Stimulated activated naive B cell treated with anti-CD40 and anti-IgM and Interleukin-4, amounts not matched to agents 10 μg/mL and 1 μg/mL and 100 μg/mL, for 72 hours (primary cell): Measurements from ENCODE around the gene FAH.
"Not testable (repeated sequence)": the region's sequence is repeated elsewhere in the genome, so short reads cannot be mapped to it uniquely, and the experiment has no call there.

Experiments used
- ATAC-seq, 2 donors: fragments of 150-1000 bp; cut with Tn5 transposase; replicated peaks; 2 replicates each; pipeline ENCODE4 v1.10.0; 2021; ENCODE audit warnings: moderate library complexity in 1 of 2
- DNase-seq: peaks from one replicate; pipeline ENCODE4 v3.0.0; 2021
- H3K27ac Mint-ChIP-seq: one replicate; pipeline ENCODE4 v1.8.0; 2022; ENCODE audit warnings: mild to moderate bottlenecking, mixed read lengths
- H3K27me3 Mint-ChIP-seq, 2 donors: one replicate each; pipeline ENCODE4 v1.8.0; 2022; ENCODE audit warnings: mixed read lengths in 2 of 2
- H3K36me3 Mint-ChIP-seq, 2 donors: one replicate each; pipeline ENCODE4 v1.8.0; 2022; ENCODE audit warnings: mixed read lengths in 2 of 2, mild to moderate bottlenecking in 1 of 2
- H3K4me1 Mint-ChIP-seq, 2 donors: one replicate each; pipeline ENCODE4 v1.8.0; 2022; ENCODE audit warnings: mixed read lengths in 2 of 2, mild to moderate bottlenecking in 1 of 2
- H3K4me3 Mint-ChIP-seq, 2 donors: one replicate each; pipeline ENCODE4 v1.8.0; 2022; ENCODE audit warnings: mild to moderate bottlenecking in 2 of 2, mixed read lengths in 2 of 2, moderate library complexity in 1 of 2
- H3K9me3 Mint-ChIP-seq, 2 donors: one replicate each; pipeline ENCODE4 v1.8.0; 2022; ENCODE audit warnings: mixed read lengths in 2 of 2, mild to moderate bottlenecking in 1 of 2

The FAH gene

DNA sequence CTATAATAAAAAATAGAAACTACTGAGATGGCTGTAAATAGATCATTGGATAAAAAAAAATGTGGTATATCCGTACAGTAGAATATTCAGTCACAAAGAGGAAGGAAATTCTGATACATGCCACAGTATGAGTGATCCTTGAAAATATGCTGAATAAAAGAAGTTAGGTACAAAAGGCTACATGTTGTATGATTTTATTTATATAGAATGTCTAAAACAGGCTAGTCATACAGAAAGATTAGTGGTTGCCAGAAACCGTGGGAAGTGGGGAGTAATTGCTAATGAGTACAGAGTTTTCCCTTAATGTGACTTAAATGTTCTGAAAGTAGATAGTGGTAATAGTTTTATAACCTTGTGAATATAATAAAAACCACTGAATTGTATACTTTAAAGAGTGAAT lies 24.9 kb upstream of the FAH start:
- no peak for ATAC-seq
- H3K36me3 Mint-ChIP-seq: peaks cover 26 to 38% of the 10 kb centered on the region in 2 donors
- no peaks in the 10 kb centered on the region for H3K4me1 Mint-ChIP-seq
- DNase-seq: no peak
- H3K27me3 Mint-ChIP-seq: no peaks in the 10 kb centered on the region
- no peaks in the 10 kb centered on the region for H3K9me3 Mint-ChIP-seq
- no peak overlapping the region for H3K27ac Mint-ChIP-seq
- no peak overlapping the region for H3K4me3 Mint-ChIP-seq

DNA sequence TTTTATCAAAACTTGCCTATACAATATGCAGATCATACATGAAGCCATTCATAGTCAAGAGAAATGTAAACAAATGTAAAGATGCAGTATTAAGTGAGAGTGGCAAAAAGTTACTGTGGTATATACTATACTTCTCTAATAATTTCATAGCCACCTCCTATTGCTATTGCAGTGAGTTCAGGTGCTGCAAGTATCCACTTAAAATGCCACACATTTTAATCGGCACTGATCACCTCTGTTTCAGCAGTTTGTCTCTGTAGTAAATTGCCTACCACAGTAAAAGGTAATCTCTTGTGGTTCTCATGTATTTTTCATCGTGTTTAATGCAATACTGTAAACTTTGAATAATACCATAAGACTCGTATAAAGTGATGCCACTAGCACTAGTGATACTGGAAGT lies 20.4 kb upstream of the FAH start:
- ATAC-seq: no peak
- Mint-ChIP-seq H3K9me3 (no peaks in the 10 kb centered on the region), H3K36me3 (peaks cover 22 to 49% of the 10 kb centered on the region in 2 donors), H3K27me3 (no peaks in the 10 kb centered on the region), H3K4me3 (no peak overlapping the region), H3K27ac (no peak overlapping the region), H3K4me1 (peaks cover 3 to 7% of the 10 kb centered on the region in 2 donors)
- no peak for DNase-seq

DNA sequence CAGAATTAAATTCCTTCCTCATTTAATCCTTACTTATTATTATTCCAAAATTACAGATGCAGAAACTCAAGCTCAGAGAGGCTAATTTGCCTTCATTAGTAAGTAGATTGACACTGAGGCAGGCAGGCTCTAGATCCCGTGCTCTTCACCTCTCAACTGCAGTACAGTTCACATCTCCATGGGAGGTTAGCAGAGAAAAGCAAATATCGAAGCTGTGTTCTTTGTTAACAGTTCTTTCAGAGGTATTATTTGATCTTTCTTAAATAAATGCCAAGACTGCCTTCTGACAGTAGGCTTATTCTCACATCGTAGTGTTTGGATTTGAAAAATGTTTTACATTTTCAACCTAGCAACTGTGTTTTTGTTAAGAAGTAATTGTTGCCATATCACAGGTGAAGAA lies 15.9 kb upstream of the FAH start:
- ATAC-seq (no peak), DNase-seq (no peak)
- Mint-ChIP-seq H3K9me3 (no peaks in the 10 kb centered on the region), H3K4me1 (peaks cover 3 to 12% of the 10 kb centered on the region in 2 donors), H3K36me3 (peaks cover 20 to 44% of the 10 kb centered on the region in 2 donors), H3K27me3 (no peaks in the 10 kb centered on the region), H3K27ac (no peak overlapping the region), H3K4me3 (no peak overlapping the region)

DNA sequence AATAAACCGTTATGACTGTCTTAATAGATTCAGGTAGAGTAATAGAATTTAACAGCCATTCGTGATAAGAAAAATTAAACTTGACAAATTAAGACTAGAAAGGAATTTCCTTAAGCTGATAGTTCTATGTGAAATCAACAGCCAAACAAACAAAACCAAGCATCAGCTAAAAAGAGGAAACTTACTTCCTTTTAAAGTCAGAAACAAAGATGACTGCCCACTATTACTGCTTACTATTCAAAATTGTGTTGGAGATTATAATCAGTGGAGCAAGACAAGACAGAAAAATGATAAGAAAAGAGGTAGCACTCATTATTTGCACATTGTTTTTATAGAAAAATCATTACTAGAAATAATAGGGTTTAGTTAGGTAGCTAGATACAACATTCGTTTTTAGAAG lies 13.8 kb upstream of the FAH start:
- no peak for DNase-seq
- no peak for ATAC-seq
- H3K4me3 Mint-ChIP-seq: no peak overlapping the region
- peaks cover 19 to 39% of the 10 kb centered on the region in 2 donors for H3K36me3 Mint-ChIP-seq
- no peaks in the 10 kb centered on the region for H3K9me3 Mint-ChIP-seq
- H3K27ac Mint-ChIP-seq: no peak overlapping the region
- H3K27me3 Mint-ChIP-seq: no peaks in the 10 kb centered on the region
- H3K4me1 Mint-ChIP-seq: peaks cover 3 to 12% of the 10 kb centered on the region in 2 donors

DNA sequence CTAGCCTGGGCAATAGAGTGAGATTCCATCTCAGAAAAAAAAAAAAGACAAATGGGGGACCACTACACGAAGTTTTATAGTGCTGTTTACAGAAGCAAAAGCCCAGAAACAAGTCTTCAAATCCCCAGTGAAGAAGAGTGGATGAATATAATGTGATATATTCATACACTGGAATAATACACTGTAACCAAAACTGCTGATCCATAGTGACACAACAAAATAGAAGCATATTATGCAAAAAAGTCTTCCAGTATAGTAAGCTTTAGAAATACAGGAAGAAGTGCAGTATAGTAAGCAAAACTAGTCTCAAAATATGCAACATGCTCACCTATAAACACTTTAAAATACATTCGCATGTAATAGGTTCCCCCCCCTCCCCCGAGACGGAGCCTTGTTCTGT lies 11.9 kb upstream of the FAH start:
- Mint-ChIP-seq H3K27me3 (no peaks in the 10 kb centered on the region), H3K4me3 (no peak overlapping the region), H3K36me3 (peaks cover 7 to 24% of the 10 kb centered on the region in 2 donors), H3K4me1 (peaks cover 0 to 5% of the 10 kb centered on the region in 2 donors), H3K9me3 (no peaks in the 10 kb centered on the region), H3K27ac (no peak overlapping the region)
- ATAC-seq (no peak), DNase-seq (no peak)

DNA sequence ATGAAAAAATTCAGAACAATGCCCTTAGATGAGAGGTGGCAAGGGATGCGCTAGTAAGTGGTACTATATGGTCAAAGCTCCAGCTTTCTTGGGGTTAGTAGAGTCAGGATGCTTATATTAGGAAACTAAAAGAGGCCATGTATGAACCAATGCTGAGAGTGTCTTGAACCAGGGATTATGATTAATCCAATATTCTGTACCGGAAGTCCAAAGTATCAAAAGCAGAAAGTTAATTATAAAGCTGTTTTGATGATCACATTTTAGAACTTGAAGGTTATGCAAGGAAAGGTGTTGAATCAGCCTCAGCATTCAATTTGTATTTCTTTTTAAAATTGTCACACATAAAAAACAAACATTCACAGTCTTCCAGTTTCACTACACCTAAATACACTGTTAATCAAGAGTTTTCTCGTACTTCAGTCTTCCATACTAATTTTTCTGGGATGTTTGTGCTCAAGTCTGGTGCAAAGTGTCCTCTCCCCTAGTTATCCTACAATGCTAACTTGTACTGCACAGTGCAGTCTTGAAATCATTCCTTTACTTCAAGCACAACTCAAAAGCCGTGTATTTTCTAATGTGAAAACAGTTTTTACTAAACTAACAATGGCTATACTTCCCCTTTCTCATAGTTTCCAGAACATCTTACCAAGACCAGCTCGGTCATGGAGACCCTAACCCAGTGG lies 10.7 kb upstream of the FAH start:
- H3K27ac Mint-ChIP-seq: no peak overlapping the region
- no peak for DNase-seq
- H3K9me3 Mint-ChIP-seq: peaks cover 0 to 3% of the 10 kb centered on the region in 2 donors
- H3K27me3 Mint-ChIP-seq: no peaks in the 10 kb centered on the region
- peaks cover 0 to 5% of the 10 kb centered on the region in 2 donors for H3K4me1 Mint-ChIP-seq
- peaks cover 7 to 25% of the 10 kb centered on the region in 2 donors for H3K36me3 Mint-ChIP-seq
- ATAC-seq: no peak
- H3K4me3 Mint-ChIP-seq: no peak overlapping the region

DNA sequence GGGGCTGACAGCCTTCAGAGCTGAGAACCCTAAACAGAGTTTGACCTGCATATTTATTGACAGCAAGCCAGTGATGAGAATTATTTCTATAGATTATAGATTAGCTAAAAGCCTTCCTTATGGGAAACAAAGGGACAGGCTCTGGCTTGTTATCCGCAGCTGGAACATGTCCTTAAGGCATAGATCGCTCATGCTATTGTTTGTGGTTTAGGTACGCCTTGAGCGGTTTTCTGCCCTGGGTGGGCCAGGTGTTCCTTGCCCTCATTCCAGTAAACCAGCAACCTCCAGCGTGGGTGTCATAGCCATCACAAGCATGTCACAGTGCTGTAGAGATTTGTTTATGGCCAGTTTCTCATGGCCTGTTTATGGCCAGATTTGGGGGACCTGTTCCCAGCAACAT lies 10.2 kb upstream of the FAH start:
- DNase-seq (no peak), ATAC-seq (no peak)
- Mint-ChIP-seq H3K9me3 (peaks cover 0 to 3% of the 10 kb centered on the region in 2 donors), H3K27ac (no peak overlapping the region), H3K27me3 (no peaks in the 10 kb centered on the region), H3K36me3 (peaks cover 7 to 19% of the 10 kb centered on the region in 2 donors), H3K4me3 (no peak overlapping the region), H3K4me1 (peaks cover 0 to 5% of the 10 kb centered on the region in 2 donors)

DNA sequence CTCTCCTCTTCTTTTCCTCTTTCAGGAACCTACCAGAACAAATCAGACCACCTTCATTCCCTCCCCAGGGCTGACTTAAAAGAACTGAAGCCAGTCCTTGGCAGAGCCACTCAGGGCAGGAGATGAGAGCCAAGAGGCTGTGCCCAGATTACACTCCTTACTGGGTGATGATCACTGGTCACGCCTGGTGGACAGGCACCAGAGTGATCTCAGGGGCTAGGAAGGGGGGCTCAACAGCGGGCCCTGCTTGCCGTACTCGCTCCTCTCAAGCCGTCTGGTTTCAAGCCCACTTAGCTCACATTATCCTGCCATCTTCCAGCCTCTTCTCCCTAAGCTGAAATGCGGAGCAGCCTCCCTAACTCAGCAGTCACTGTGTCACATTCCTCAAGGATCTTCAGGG lies 1.7 kb upstream of the FAH start:
- Mint-ChIP-seq H3K36me3 (peaks cover 3 to 8% of the 10 kb centered on the region in 2 donors), H3K27me3 (no peaks in the 10 kb centered on the region), H3K9me3 (peaks cover 0 to 3% of the 10 kb centered on the region in 2 donors), H3K4me3 (no peak overlapping the region), H3K27ac (no peak overlapping the region), H3K4me1 (peaks cover 14 to 36% of the 10 kb centered on the region in 2 donors)
- ATAC-seq: no peak
- no peak for DNase-seq

DNA sequence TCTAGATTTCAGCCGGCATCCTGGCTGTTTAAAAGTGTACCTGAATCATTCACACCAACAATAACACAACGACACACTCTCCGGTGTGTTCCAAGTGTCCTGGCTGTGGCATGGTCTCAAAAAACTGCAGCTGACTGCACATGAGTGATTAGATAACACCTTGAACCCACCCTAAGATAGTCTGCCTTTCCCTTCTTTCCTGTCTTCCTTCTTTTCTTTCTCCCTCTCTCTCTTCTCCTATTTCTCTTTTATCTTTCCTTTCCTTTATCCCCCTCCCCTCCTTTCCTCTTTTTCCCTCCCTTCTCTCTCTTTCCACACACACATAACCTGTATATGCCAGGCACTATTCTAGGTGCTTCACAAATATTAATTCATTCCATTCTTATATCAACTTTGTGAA lies 1.2 kb upstream of the FAH start:
- peak overlapping the region; percentile 7 for H3K27ac Mint-ChIP-seq
- H3K4me3 Mint-ChIP-seq: peak overlapping the region; percentile 88 to 91
- H3K4me1 Mint-ChIP-seq: peaks cover 14 to 36% of the 10 kb centered on the region in 2 donors
- H3K36me3 Mint-ChIP-seq: peaks cover 3 to 6% of the 10 kb centered on the region in 2 donors
- ATAC-seq (no peak), DNase-seq (no peak)
- H3K9me3 Mint-ChIP-seq: no peaks in the 10 kb centered on the region
- H3K27me3 Mint-ChIP-seq: no peaks in the 10 kb centered on the region

DNA sequence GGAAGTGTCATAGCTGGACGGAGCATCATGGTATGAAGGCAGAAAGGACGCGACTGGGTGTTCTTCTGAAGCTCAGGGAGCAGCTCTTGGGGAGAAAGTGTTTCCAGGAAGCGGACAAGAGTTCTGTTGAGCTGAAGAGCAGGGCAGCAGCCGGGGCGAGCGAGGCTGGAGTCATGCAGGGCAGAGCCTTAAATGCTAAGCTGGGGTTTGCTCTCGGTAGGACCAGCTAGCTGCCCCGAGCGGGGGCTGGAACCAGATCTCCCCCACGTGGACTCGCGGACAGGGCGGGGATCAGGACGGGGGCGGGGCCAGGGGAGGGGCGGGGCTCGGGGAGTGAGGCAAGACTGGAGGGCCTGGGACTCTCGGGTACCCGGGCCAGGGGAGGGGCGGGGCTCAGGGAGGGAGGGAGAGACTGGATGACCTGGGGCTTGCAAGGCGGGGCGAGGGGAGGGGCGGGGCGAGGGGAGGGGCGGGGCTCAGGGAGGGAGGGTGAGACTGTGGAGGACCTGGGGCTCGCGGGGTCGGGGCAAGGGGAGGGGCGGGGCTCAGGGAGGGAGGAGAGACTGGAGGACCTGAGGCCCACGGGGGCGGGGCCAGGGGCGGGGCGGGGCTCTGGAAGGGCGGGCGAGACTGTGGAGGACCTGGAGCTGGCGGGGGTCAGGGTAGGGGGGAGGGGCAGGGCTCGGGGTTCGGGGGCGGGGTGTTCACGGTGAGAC lies 461 bp upstream of the FAH start:
- ATAC-seq (peak; percentile 75 to 77), DNase-seq (peak; percentile 71)
- Mint-ChIP-seq H3K4me1 (peaks cover 14 to 36% of the 10 kb centered on the region in 2 donors), H3K9me3 (no peaks in the 10 kb centered on the region), H3K27me3 (no peaks in the 10 kb centered on the region), H3K27ac (peak overlapping the region; percentile 68), H3K4me3 (peak overlapping the region; percentile 88 to 91), H3K36me3 (peaks cover 3 to 6% of the 10 kb centered on the region in 2 donors)

DNA sequence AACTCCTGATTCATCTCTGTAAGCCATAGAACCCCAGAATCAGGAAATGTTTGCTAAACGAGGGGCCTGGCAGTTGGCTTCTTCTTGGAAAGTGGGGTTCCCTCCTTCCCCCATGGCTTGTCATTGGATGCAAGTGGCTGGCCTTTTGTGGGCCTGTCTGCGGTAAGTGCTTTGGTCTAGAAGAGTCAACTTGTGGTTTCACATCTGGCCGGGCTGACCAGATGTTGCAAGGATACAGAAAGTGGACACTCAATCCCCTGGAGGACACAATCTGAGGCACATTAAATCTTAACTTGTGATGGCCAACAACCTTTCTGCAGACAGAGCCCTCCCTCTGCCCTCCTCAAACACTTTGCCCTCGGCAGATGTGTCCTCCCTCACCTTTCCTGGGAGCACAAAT lies 1.1 kb downstream of the FAH start:
- Mint-ChIP-seq H3K9me3 (no peaks in the 10 kb centered on the region), H3K4me1 (peaks cover 14 to 38% of the 10 kb centered on the region in 2 donors), H3K36me3 (peaks cover 3 to 6% of the 10 kb centered on the region in 2 donors), H3K27me3 (no peaks in the 10 kb centered on the region), H3K4me3 (peak overlapping the region; percentile 88 to 91), H3K27ac (no peak overlapping the region)
- no peak for DNase-seq
- no peak for ATAC-seq

DNA sequence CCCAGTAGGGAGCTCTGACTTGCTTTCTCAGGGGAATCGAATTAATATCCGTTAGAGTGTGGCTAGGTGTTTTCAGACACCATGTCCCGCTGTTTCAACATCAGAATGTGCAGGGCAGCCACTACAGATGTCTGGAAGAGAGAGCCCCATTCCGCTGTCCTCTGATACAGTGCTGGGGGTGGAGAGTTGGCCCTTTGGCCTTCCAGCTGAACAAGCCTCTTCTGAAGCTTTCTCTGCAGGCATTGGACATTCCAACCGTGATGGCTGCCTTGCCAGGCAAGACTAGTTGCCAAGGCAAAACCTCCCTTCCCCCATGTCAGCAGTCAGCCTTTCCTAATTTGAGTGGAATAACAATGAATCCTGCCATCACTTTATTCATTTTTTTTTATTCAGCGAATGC lies 1.5 kb downstream of the FAH start:
- no peaks in the 10 kb centered on the region for H3K27me3 Mint-ChIP-seq
- no peak overlapping the region for H3K27ac Mint-ChIP-seq
- peaks cover 4 to 8% of the 10 kb centered on the region in 2 donors for H3K36me3 Mint-ChIP-seq
- no peaks in the 10 kb centered on the region for H3K9me3 Mint-ChIP-seq
- no peak for ATAC-seq
- no peak for DNase-seq
- H3K4me1 Mint-ChIP-seq: peaks cover 16 to 43% of the 10 kb centered on the region in 2 donors
- H3K4me3 Mint-ChIP-seq: peak overlapping the region; percentile 10 to 88

DNA sequence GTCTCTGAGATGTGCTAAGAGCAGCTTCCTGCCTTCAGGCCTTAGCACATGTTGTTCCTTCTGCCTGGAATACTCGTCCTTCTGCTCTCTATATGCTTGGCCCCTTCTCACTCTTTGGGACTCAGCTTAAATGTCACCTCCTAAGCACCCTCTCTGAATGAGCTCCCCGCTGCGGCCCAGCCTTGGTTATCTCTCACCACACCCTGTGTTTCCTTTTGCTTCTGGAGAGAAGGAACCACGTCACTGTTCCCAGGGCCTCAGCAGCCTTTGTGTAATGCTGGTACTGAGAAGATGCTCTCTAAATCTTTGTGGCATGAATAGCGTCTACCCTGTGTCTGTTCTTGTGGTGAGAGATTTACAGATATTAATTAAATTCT lies 2.2 kb downstream of the FAH start:
- peaks cover 11 to 14% of the 10 kb centered on the region in 2 donors for H3K36me3 Mint-ChIP-seq
- no peaks in the 10 kb centered on the region for H3K9me3 Mint-ChIP-seq
- ATAC-seq: no peak
- no peaks in the 10 kb centered on the region for H3K27me3 Mint-ChIP-seq
- H3K4me3 Mint-ChIP-seq: no peak overlapping the region
- no peak for DNase-seq
- no peak overlapping the region for H3K27ac Mint-ChIP-seq
- peaks cover 22 to 49% of the 10 kb centered on the region in 2 donors for H3K4me1 Mint-ChIP-seq

DNA sequence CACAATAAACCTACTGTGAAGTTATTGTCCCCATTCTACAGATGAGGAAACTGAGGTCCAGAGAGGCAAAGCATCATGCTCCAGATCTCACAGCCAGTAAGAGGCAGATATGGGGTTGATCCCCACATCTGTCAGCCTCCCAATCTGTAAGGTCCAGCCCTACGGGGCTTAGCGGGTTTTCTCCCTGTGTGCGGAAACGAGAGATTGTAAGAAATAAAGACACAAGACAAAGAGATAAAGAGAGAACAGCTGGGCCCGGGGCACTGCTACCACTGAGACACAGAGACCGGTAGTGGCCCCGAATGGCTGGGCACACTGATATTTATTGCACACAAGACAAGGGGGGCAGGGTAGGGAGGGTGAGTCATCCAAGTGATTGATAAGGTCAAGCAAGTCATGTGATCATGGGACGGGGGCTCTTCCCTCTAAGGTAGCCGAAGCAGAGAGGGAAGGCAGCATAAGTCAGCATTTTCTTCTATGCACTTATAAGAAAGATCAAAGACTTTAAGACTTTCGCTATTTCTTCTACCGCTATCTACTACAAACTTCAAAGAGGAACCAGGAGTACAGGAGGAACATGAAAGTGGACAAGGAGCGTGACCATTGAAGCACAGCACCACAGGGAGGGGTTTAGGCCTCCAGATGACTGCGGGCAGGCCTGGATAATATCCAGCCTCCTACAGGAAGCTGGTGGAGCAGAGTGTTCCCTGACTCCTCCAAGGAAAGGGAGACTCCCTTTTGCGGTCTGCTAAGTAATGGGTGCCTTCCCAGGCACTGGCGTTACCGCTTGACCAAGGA lies 2.8 kb downstream of the FAH start:
- H3K9me3 Mint-ChIP-seq, H3K4me3 Mint-ChIP-seq, DNase-seq, ATAC-seq, H3K27me3 Mint-ChIP-seq, H3K27ac Mint-ChIP-seq: not testable (repeated sequence)
- Mint-ChIP-seq H3K4me1 (peaks cover 28 to 55% of the 10 kb centered on the region in 2 donors), H3K36me3 (peaks cover 16 to 20% of the 10 kb centered on the region in 2 donors)
